Effector memory CD8-positive, alpha-beta T cell (primary cell): ENCODE measurements around the gene CSAD.

Experiments
- ATAC-seq: fragments of 150-1000 bp; cut with Tn5 transposase; replicated peaks from 2 replicates; pipeline ENCODE4 v1.10.0; 2021; ENCODE audit warnings: mild to moderate bottlenecking, moderate library complexity
- DNase-seq, 3 experiments: peaks; one replicate each; pipeline ENCODE4 v3.0.0; 2021
- H3K27ac Mint-ChIP-seq, 2 donors: one replicate each; pipeline ENCODE4 v1.8.0; 2022; ENCODE audit warnings: mild to moderate bottlenecking in 2 of 2, mixed read lengths in 2 of 2, moderate library complexity in 2 of 2
- H3K27me3 Mint-ChIP-seq, 2 donors: one replicate each; pipeline ENCODE4 v1.8.0; 2022; ENCODE audit warnings: mixed read lengths in 2 of 2
- H3K36me3 Mint-ChIP-seq: one replicate; pipeline ENCODE4 v1.8.0; 2022; ENCODE audit warnings: mild to moderate bottlenecking, moderate library complexity, mixed read lengths; ENCODE audit not compliant: insufficient read depth
- H3K4me1 Mint-ChIP-seq, 2 donors: one replicate each; pipeline ENCODE4 v1.8.0; 2022; ENCODE audit warnings: low read depth in 2 of 2, mixed read lengths in 2 of 2
- H3K4me3 Mint-ChIP-seq, 2 donors: one replicate each; pipeline ENCODE4 v1.8.0; 2022; ENCODE audit warnings: mild to moderate bottlenecking in 2 of 2, mixed read lengths in 2 of 2, moderate library complexity in 2 of 2
- H3K9me3 Mint-ChIP-seq, 2 donors: one replicate each; pipeline ENCODE4 v1.8.0; 2022; ENCODE audit warnings: mixed read lengths in 2 of 2
- total RNA-seq, 9 experiments: gene quantifications; one replicate each; lab custom pipeline; 2026; lab: John Stamatoyannopoulos, UW

CSAD gene, protein sequence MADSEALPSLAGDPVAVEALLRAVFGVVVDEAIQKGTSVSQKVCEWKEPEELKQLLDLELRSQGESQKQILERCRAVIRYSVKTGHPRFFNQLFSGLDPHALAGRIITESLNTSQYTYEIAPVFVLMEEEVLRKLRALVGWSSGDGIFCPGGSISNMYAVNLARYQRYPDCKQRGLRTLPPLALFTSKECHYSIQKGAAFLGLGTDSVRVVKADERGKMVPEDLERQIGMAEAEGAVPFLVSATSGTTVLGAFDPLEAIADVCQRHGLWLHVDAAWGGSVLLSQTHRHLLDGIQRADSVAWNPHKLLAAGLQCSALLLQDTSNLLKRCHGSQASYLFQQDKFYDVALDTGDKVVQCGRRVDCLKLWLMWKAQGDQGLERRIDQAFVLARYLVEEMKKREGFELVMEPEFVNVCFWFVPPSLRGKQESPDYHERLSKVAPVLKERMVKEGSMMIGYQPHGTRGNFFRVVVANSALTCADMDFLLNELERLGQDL
- 7.3 to 31.9 (median 19.5) reads per million in 9 experiments for total RNA-seq

- DNase-seq (peak; percentile 92 to 97 (median 95)), ATAC-seq (peak; percentile 95)
- Mint-ChIP-seq H3K9me3 (no peaks in the 10 kb centered on the region), H3K36me3 (peaks cover 38% of the 10 kb centered on the region), H3K27me3 (no peaks in the 10 kb centered on the region), H3K4me3 (peak within 1 kb of the TSS; percentile 88 to 93), H3K4me1 (peaks cover 33 to 45% of the 10 kb centered on the region in 2 donors), H3K27ac (peak within 1 kb of the TSS; percentile 91 to 96)
These were observed at the start of gene CSAD, which contains the start of gene ZNF740 for GRCh38 chr12:53180220-53180930. CSAD (minus strand) TSS chr12:53180925; CDS start chr12:53173470, 7,455 bp downstream. ZNF740 (plus strand) TSS chr12:53180722; CDS start chr12:53181984, 1,262 bp downstream.

DNA sequence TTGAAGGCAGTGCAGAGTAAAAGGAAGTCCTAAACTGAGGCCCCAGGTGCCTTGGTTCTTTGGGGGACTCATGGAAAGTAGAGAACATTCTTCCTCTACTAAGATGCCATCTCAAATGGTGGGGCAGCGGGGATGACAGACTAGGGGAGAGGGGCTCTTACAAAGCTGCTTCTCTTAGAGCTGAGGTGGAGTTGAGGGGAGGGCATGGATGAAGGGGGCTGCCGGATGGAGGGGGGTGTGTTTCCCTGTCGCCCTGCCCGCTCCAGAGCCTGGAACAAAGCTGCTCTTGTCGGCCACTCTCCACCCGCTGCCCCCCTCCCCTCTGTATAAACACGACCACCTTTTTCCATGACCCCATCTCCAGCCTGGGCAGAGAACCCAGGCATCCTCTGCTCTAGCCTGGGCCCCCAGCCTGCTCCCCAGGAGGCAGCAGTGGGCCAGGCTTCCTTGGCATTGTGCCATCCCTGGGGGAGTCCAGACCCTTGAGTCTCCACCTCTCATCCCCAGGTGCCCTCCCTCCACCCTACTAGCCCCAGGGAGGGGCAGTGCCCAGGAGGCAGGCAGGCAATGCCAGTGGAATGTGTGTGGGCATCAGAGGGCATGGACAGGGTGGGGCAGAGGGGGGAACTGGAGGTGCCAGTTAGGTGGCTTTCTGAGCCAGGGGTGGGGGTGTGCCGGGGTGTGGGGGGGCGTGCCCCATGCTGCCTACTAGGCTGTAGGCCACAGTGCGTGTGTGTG, 49.6 kb upstream of the CSAD start:
- Mint-ChIP-seq H3K27me3 (no peaks in the 10 kb centered on the region), H3K9me3 (no peaks in the 10 kb centered on the region), H3K4me1 (peaks cover 34 to 51% of the 10 kb centered on the region in 2 donors), H3K4me3 (peak overlapping the region; percentile 11 to 94), H3K36me3 (peaks cover 23% of the 10 kb centered on the region), H3K27ac (peak overlapping the region; percentile 29 to 91)
- no peak for DNase-seq
- no peak for ATAC-seq

- Mint-ChIP-seq H3K27ac (peak overlapping the region; percentile 29 to 91), H3K36me3 (peaks cover 23% of the 10 kb centered on the region), H3K27me3 (no peaks in the 10 kb centered on the region), H3K4me3 (peak overlapping the region; percentile 11 to 94), H3K4me1 (peaks cover 38 to 55% of the 10 kb centered on the region in 2 donors), H3K9me3 (no peaks in the 10 kb centered on the region)
- DNase-seq (no peak), ATAC-seq (no peak)
These were observed 48.7 kb upstream of the CSAD start for GRCh38 chr12:53229454-53229853.

- Mint-ChIP-seq H3K27ac (peak overlapping the region in 1 of 2 donors; percentile 12), H3K4me3 (no peak overlapping the region), H3K27me3 (no peaks in the 10 kb centered on the region), H3K9me3 (no peaks in the 10 kb centered on the region), H3K4me1 (peaks cover 42 to 57% of the 10 kb centered on the region in 2 donors), H3K36me3 (peaks cover 19% of the 10 kb centered on the region)
- DNase-seq = no peak
- ATAC-seq = no peak
These were observed 47.1 kb upstream of the CSAD start for GRCh38 chr12:53227836-53228235.

DNA sequence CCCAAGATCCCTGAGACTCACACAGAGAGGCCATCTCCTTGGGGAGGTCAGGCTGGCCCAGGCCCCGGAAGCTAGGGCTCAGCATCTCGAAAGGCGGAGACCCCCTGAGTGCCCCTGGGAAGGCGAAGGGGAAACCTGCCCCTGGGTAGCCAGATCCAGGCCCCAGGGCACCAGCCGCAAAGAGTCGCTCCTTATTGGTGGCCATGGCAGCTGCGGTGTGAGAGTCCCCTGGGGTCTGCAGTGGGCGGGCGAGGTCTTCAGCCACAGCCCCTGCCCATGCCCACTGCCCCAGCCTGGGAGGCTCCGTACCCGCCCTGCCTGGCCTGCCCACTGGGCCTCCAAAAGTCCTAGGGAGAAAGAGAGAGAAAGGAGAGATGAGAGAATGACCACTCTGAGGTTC, 46.6 kb upstream of the CSAD start:
- peaks cover 42 to 54% of the 10 kb centered on the region in 2 donors for H3K4me1 Mint-ChIP-seq
- DNase-seq (no peak), ATAC-seq (no peak)
- H3K9me3 Mint-ChIP-seq = no peaks in the 10 kb centered on the region
- peaks cover 14% of the 10 kb centered on the region for H3K36me3 Mint-ChIP-seq
- no peak overlapping the region for H3K4me3 Mint-ChIP-seq
- no peaks in the 10 kb centered on the region for H3K27me3 Mint-ChIP-seq
- H3K27ac Mint-ChIP-seq = peak overlapping the region in 1 of 2 donors; percentile 52

GRCh38 chr12:53226815-53227214, 46.1 kb upstream of the CSAD start:
- no peak for DNase-seq
- H3K27me3 Mint-ChIP-seq = no peaks in the 10 kb centered on the region
- no peak for ATAC-seq
- H3K4me1 Mint-ChIP-seq = peaks cover 46 to 56% of the 10 kb centered on the region in 2 donors
- peaks cover 11% of the 10 kb centered on the region for H3K36me3 Mint-ChIP-seq
- H3K27ac Mint-ChIP-seq = peak overlapping the region in 1 of 2 donors; percentile 52
- H3K4me3 Mint-ChIP-seq = peak overlapping the region in 1 of 2 donors; percentile 40
- H3K9me3 Mint-ChIP-seq = no peaks in the 10 kb centered on the region

- no peaks in the 10 kb centered on the region for H3K9me3 Mint-ChIP-seq
- peaks cover 13% of the 10 kb centered on the region for H3K36me3 Mint-ChIP-seq
- H3K27ac Mint-ChIP-seq = peak overlapping the region; percentile 84 to 89
- DNase-seq (no peak), ATAC-seq (no peak)
- peak overlapping the region in 1 of 2 donors; percentile 94 for H3K4me3 Mint-ChIP-seq
- H3K4me1 Mint-ChIP-seq = peaks cover 44 to 55% of the 10 kb centered on the region in 2 donors
- H3K27me3 Mint-ChIP-seq = no peaks in the 10 kb centered on the region
These were observed 45.1 kb upstream of the CSAD start for GRCh38 chr12:53225635-53226424.

- peaks cover 42 to 51% of the 10 kb centered on the region in 2 donors for H3K4me1 Mint-ChIP-seq
- H3K4me3 Mint-ChIP-seq = peak overlapping the region; percentile 32 to 94
These were observed 44.3 kb upstream of the CSAD start for GRCh38 chr12:53224897-53225634.

GRCh38 chr12:53224061-53224896, 43.6 kb upstream of the CSAD start:
- H3K4me3 Mint-ChIP-seq = peak overlapping the region; percentile 94 to 100
- peak overlapping the region; percentile 84 to 89 for H3K27ac Mint-ChIP-seq
- peaks cover 40 to 48% of the 10 kb centered on the region in 2 donors for H3K4me1 Mint-ChIP-seq
- H3K9me3 Mint-ChIP-seq = no peaks in the 10 kb centered on the region
- DNase-seq = no peak
- H3K27me3 Mint-ChIP-seq = no peaks in the 10 kb centered on the region
- H3K36me3 Mint-ChIP-seq = peaks cover 18% of the 10 kb centered on the region
- no peak for ATAC-seq

More at GRCh38 chr12:53224897-53225634, 44.3 kb upstream of the CSAD start:
- DNase-seq (no peak), ATAC-seq (no peak)
- peak overlapping the region; percentile 84 to 89 for H3K27ac Mint-ChIP-seq
- H3K27me3 Mint-ChIP-seq = no peaks in the 10 kb centered on the region
- no peaks in the 10 kb centered on the region for H3K9me3 Mint-ChIP-seq
- H3K36me3 Mint-ChIP-seq = peaks cover 13% of the 10 kb centered on the region

DNA sequence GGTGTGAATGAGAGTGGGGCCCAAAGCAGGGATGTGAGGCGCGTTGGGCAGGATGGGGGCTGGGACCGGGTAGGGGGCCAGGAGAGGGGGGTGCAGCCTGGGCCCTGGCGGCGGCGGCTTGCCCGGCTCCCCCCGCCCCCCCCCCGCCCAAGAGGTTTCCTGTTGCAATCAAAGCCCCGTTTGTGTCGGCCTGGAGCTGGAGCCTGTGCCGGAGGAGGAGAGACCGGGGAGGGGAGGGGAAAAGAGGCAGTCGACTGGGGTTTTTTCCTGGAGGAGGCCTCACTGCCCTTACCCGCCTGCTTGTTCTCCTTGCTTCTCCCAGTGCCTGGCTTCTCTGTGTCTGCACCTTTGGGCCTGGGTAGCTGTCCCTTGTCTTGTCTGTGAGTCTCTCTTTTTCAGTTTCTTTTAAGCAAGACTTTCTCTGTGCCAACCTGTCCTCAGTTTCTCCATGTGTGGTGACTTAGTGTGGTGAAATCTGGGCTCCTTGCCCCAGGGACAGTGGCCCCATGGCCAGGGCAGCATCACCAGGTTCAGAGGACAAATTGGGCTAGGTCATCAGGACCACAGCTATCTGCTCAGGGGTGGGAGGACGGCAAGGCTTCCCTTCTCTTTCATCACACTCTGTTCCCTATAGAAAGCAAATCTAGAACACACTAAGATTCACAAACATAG, 42.8 kb upstream of the CSAD start:
- Mint-ChIP-seq H3K36me3 (peaks cover 23% of the 10 kb centered on the region), H3K4me3 (peak overlapping the region; percentile 94 to 100), H3K9me3 (no peaks in the 10 kb centered on the region), H3K4me1 (peaks cover 46 to 50% of the 10 kb centered on the region in 2 donors), H3K27me3 (no peaks in the 10 kb centered on the region), H3K27ac (peak overlapping the region; percentile 84 to 89)
- ATAC-seq (no peak), DNase-seq (no peak)

GRCh38 chr12:53222806-53223261, 42.1 kb upstream of the CSAD start:
- Mint-ChIP-seq H3K4me1 (peaks cover 53 to 54% of the 10 kb centered on the region in 2 donors), H3K27ac (peak overlapping the region; percentile 87 to 89), H3K27me3 (no peaks in the 10 kb centered on the region), H3K4me3 (peak overlapping the region; percentile 94 to 100), H3K36me3 (peaks cover 27% of the 10 kb centered on the region), H3K9me3 (no peaks in the 10 kb centered on the region)
- no peak for ATAC-seq
- no peak for DNase-seq
